NCI-H2171 treated with DMSO at 0.1 percent for 48 hours (cell line): ENCODE measurements around the gene LEO1.

ENCODE experiments used
- DNase-seq: peaks from one replicate; lab custom pipeline; 2025; lab: John Stamatoyannopoulos, UW

LEO1 gene

GRCh38 chr15:51931638-51932037 lies 39.9 kb downstream of the LEO1 start:
- DNase-seq, result no peak

DNA sequence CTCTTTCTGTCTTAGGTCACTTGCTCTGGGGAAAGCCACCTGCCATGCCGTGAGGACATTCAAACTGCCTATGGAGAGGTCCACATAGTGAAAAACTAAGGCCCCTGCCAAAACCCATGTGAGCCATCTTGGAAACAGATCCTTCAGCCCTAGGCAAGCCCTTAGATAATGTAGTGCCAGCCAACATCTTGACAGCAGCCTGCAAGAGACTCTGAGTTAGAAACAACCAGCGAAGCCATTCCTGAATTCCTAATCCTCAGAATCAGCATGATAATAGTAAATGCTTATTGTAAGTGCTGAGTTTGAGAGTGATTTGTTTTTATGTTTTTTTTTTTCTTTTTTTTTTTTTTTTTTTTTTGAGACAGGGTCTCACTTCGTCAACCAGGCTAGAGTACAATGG lies 40.6 kb downstream of the LEO1 start:
- DNase-seq, result no peak

DNA sequence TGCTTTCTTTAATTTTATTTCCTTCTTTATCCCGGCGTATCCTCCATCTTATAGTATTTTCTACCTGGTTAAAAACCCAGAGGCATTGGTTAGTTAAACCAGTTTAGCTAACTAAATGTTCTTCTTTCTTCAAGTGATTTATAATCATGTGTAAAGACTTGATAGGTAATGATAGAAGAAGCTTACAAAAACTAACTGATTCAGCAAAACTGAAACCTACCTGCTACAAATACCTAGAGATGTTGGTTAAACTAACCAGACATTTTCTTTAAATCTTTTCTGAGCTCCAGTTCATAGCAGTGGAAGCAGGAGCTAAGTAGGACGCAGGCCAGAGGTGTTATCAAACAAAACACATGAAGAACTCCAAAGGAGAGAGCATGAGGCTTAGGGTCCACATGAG lies 44.8 kb downstream of the LEO1 start:
- no peak for DNase-seq

DNA sequence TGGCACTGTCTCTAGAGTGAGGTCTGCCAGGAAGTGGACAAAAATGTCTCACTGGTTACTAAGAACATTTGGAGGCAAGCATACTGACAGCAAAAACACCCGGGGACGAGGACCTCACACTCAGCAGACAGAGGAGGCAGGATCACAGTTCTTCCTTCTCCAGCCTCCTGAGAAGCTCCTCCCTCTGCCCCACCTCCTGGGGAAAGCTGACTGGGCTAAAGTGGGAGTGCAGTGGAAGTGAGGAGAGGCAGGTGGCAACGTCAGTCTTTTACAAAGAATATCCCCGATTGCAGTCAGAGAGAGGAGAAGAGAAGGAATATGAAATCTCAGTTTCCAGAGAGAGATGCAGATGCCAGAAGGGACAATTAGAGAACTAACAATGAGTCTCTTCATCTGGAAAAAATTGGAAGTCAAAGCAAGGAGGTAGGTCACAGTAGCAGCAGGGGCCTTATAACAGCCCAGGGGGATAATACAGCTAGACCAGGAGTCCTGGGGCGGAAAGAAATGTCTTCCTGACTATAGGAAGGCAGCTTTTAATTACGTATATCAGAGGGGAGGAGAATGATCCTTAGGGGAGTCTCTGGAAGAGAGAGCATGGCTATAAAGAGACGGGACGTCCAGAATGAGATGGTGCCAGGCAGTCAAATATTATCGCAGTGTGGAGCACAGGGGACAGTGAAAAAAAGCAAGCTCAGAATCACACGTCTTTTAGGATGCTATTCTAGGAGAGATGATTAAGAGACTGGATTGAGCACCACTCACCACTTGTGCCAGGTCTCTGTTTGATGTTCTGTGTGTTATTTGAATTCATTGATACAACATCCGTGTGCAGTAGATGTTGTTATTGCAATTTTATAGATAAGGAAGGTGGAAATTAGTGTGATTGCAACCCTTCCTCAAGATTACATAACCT lies 47.2 kb downstream of the LEO1 start:
- DNase-seq, result no peak

DNA sequence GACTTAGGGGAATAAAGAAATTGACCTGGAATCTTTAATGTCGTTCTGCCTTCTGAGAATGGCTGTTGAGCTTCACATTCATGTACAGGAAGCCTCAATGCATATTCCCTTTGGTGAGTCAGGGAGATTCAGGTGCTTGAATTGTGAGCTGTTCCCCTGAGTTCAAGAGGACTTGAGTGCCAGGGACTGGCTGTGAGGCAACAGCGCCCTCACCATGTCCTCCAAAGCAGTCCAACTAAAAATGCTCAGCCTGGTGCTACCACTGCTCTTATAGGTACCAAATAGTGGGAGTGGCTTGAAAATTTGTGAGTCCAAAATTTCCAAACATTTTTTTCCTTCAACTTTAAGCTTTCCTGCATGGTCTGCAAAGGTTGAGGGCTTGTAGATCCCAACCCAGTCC lies 54.1 kb downstream of the LEO1 start:
- DNase-seq, result peak; percentile 23

DNA sequence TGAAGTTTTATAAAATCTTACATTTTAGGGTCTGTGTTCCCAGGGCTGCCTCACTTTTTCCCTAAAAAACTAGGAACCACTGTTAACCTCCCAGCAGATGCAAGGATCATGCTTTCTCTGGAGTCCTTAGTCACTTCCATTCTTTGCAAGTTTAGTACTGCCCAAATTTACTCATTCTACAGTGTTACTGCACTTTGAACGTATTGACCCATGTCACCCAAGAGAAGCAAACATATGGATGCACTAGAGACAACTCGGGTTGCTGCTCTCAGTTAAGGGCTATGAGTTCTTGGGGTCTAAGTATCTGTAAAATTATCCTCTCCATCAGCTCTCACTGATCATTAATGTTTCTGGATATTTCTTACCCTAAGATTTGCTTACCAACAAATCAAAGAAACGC lies 59.0 kb downstream of the LEO1 start:
- no peak for DNase-seq

DNA sequence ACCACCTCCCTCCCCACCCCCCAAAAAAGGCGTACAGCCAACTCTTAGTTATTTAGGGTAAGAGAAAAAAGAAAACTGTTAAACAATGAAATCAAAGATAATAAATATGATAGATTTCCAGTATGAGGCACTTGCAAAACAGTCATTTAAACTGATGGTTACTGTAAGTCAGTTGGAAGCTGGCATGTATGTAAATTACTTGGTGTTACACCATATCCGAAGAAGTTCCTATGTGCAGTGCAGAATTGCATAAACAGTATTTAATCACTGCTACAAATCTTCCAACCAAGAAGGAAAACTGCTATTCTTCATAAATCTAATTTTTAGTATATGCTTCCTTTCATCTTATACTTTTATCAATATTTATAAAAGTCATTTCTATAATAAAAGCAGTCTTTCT lies 62.0 kb downstream of the LEO1 start:
- DNase-seq, result no peak

DNA sequence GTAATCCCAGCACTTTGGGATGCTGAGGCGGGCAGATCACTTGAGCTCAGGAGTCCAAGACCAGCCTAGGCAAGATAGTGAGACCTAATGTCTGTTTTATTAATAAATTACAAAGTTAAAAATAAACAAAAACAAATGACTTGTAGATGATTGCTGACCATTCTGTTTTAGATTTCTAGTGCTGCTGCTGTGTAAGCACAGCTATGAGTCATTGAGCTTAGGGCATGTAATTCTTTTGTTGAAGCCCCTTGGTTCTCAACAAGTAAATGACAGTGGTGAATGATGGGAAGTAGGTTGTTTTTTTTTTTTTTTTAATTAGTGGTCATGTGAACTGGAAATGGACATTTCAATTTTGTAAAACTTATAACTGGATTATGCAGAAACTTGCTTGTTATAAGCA lies 63.3 kb downstream of the LEO1 start:
- no peak for DNase-seq

DNA sequence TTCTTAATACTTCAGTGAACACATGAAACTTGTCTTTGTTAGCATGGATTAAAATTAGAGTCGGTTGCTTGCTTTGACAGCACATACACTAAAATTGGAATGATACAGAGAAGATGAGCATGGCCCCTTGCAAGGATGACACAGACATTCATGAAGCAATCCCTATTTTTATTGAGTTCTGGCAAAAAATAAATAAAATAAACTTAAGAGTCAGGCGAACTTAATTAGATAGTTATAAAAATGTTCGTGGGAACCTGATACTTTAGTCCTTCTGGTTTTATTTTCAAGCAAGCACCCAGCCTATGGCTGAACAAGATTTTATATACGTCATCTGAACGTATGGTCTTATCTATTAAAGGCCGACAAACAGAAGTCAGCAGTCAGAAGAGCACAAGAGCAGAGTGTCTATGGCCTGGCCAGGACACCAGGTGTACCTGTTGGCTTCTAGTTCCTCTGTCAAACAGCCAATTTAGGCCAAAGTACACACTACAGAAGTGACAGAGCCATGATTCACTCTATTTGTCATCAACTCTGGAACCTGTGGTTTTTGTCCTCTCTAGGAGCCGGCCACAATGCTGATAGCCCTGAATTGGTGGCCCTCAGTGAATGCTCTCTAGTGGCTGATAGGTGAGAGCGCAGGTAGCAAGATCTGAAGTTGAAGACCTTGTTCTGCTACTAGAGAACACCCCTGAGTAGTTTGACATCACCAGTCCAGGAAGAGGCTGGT lies 64.3 kb downstream of the LEO1 start:
- no peak for DNase-seq

DNA sequence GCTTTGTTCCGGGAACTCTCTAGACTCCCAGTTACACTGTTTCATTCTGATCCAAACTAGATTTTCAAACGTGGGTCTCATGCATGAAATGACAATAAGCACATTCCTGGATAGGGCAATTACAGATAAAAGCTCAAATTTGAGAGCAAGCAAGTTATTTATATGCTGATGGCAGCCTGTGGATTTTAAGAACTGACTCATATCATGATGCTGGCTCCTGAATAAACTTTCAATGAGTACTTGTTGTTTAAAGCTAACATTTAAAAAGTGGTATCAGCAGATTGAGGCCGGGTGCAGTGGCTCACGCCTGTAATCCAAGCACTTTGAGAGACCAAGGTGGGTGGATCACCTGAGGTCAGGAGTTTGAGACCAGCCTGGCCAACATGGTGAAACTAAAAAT lies 66.6 kb downstream of the LEO1 start:
- no peak for DNase-seq

- DNase-seq, result peak; percentile 6
These were observed 67.2 kb downstream of the LEO1 start for GRCh38 chr15:51904421-51904820.

DNA sequence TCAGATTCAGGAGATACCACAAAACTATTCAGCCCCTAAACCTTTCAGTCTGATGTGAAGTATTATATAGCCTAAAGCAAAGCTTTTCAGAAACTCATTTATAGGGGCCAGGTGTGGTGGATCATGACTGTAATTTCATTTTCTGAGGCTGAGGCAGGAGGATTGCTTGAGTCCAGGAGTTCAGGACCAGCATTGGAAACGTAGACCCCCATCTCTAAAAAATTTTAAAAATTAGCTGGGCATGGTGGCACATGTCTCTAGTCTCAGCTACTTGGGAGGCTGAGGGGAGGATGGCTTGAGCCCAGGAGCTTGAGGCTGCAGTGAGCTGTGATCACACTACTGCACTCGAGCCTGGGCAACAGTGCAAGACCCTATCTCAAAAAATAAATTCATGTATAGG lies 82.1 kb downstream of the LEO1 start:
- no peak for DNase-seq

DNA sequence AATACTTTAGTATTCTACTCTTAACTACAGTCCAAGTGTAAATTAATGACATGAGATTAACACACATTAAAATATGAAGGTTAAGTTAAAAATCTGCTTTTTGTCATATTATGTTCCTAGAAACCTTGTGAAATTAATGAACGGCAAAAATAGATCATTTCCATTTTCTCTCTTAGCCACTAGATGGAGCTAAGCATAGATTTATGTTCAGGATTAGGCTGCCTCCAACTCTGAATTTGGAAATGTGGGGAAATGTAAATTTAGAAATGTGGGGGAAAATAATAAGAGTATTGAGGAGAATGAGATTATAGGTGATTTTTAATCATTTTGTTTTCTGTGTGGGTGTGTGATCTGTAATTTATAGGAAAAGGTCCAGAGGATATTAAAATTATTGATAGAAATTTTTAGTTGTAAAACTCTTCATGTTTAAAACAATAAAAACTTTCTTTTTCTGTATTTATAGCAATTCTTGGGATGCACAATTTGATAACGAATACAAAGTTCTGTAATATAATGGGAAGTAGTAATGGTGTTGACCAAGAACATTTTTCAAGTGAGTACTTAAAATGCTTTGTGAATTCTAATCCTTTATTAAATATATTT lies 82.9 kb downstream of the LEO1 start:
- peak; percentile 19 for DNase-seq
